AG09319 (cell line): ENCODE data around the gene SH3D19.

Experiments used
- DNase-seq: peaks from one replicate; pipeline ENCODE4 v3.0.0-alpha.2; 2010; ENCODE audit warnings: low read depth; ENCODE audit errors: extremely low read depth
- TF ChIP-seq, protein P1 (sequence below): IDR thresholded peaks from 2 replicates; pipeline ENCODE4 v1.5.1; 2011; ENCODE audit warnings: low read depth, mild to moderate bottlenecking, inconsistent platforms, low read length, moderate library complexity

SH3D19 gene

DNA sequence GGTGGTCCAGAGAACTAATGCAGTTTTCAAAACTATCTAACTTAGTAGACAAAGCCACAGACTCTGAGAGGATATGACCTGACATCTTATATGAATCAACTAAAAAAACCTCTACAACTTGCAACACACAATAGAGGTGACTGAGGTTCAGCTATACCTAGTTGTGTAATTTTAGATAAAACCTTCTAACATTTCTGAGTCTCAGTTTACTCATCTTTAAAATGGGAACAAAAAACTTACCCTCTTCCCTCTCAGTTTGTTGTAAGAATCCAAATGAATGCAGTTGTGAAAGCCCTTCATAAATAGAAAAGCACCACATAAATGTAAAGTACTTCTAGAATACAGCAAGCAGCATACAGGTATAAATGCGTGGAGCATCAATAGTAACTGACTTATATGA is 5.9 kb downstream of the SH3D19 start:
- TF ChIP-seq, protein P1, sequence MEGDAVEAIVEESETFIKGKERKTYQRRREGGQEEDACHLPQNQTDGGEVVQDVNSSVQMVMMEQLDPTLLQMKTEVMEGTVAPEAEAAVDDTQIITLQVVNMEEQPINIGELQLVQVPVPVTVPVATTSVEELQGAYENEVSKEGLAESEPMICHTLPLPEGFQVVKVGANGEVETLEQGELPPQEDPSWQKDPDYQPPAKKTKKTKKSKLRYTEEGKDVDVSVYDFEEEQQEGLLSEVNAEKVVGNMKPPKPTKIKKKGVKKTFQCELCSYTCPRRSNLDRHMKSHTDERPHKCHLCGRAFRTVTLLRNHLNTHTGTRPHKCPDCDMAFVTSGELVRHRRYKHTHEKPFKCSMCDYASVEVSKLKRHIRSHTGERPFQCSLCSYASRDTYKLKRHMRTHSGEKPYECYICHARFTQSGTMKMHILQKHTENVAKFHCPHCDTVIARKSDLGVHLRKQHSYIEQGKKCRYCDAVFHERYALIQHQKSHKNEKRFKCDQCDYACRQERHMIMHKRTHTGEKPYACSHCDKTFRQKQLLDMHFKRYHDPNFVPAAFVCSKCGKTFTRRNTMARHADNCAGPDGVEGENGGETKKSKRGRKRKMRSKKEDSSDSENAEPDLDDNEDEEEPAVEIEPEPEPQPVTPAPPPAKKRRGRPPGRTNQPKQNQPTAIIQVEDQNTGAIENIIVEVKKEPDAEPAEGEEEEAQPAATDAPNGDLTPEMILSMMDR: no peak
- no peak for DNase-seq

- no peak for DNase-seq
- TF ChIP-seq, protein P1: no peak
Observed at GRCh38 chr4:151318307-151319006, 6.9 kb downstream of the SH3D19 start.

DNA sequence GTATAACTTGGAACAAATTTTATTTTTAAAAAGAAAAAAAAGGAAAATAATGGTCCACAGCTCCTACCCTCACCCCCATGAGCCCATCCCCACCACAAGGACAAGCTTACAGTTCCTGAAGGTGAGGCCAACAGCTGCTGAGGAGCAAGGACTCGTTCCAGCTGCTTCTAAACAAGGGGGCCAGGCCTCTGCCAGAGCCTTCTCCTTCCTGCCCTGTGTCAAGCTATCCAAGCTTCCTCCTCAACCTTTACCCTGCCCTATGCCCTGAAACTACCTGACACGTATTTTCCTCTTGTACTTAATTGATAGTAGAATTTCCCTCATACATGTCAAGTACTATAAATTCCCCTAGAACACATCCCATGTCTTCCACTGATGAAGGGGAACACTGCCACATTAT is 8.8 kb downstream of the SH3D19 start:
- TF ChIP-seq, protein P1: no peak
- DNase-seq: no peak

DNA sequence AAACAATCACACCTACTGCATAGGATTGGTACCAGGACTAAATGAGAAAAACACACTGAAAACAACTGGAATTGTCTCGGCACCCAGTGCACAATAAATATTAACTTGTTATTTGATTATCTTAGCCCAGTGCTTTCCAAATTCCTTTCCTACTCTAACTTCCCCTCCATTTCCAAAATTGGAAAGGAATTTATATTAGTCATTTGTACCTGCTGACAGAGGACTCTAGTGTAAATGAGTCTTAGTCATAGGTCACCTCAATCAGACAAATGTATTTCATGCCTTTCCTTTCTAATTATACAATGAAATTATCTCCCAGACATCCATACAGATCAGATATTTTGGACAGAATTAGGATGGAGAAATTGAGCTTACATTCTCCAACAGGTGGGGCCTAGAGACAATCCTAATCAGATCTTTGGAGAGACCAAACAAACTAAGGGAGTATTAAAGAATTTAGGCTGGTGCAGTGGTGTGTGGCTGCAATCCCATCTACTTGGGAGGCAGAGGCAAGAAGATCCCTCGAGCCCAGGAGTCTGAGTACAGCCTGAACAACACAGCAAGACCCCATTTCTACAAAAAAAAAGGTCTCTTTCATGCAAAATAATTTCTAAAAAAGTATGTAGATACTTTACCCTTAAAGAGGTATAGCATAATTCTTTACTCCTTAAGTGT is 10.1 kb downstream of the SH3D19 start:
- DNase-seq: no peak
- TF ChIP-seq, protein P1: no peak

DNA sequence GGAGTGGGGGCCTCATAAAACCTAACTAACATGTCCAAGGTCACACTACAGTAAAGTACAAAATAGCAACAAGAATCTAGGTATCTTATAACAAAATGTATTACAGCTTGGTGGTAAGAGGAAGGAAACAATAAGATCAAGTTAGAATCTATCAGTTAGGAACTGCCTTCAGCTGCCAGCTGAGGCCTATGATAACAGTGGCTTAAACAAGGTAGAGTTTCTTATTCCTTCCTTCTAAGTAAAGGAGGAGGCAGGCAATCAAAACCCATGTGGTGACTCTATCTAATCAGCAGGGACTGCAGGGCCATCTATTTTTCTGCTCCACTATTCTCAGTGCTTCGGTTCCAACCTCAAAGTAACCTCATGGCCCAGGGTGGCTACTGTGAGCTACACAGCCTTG is 10.9 kb downstream of the SH3D19 start:
- DNase-seq: no peak
- TF ChIP-seq, protein P1: no peak

GRCh38 chr4:151314010-151314355 is 11.4 kb downstream of the SH3D19 start:
- TF ChIP-seq, protein P1: no peak
- no peak for DNase-seq

DNA sequence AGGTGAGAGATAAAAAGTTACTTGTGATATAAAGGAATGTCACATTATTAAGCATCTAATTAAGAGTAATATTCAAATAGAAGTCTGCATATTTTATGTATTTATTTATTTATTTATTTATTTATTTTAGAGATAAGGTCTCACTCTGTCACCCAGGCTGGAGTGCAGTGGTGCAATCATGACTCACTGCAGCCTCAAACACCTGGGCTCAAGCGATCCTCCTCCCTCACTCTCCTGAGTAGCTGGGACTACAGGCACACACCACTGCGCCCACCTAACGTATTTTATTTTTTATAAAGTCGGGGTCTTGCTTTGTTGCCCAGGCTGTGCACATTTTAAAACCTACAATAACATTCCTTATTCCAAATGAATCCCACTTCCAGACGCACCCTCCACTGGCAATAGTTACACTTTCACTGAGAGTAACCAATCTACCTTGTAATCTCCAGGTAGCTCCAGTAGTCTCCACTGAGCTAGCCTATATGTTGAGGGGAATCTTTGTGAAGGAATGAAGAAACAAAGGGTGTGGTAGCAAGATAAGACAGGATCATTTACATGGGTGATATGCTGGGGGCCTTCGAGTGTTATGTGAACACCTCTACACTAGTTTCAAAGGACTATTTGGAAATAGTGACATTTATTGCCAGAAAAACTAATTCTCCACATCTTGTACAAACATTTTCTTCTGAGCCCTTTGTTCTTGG is 11.9 kb downstream of the SH3D19 start:
- DNase-seq: no peak
- TF ChIP-seq, protein P1: no peak
